Stomach (tissue), 4 donors: ENCODE results near the gene PTPN4.

Experiments
- EP300 ChIP-seq: sonication (generic); formaldehyde crosslinking; IDR thresholded peaks from one replicate; pipeline ENCODE4 v1.6.1; 2017; ENCODE audit warnings: antibody characterized with exemption
- POLR2A ChIP-seq, 4 donors: fragments of 450-650 bp; IDR thresholded peaks; one replicate each; pipeline ENCODE4 v1.6.1; 2016; ENCODE audit warnings: antibody characterized with exemption in 4 of 4, control low read depth in 2 of 4, mild to moderate bottlenecking in 1 of 4, moderate library complexity in 1 of 4
- TF ChIP-seq, protein P1 (sequence below), 7 experiments: fragments of 450-650 bp in 4 of 7; fragments of 200-600 bp in 3 of 7; sonication (generic) in 3 of 7; IDR thresholded peaks; one replicate each; pipeline ENCODE4 v1.5.1; 2016 to 2019; ENCODE audit warnings: antibody characterized with exemption in 7 of 7, control low read depth in 2 of 7, mild to moderate bottlenecking in 1 of 7

DNA sequence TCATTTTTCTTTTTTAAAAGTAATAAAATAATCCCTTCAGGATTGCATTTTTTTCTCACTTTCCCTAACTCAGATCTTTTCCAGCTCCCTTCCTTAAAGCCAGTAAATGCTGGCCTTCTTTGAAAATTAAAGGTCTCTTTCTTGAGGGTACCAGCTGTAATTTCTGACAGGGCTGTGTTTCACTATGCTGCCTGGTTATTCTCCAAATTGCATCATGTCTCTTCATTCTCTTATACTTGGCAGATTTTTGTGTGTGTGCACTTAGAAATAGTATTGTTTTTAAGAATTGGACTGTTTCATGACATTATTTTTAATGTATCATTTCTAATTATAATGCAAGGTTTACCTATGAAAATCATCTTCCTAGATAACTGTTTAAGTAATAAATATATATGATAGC, 181.1 kb downstream of the PTPN4 start:
- TF ChIP-seq, protein P1, sequence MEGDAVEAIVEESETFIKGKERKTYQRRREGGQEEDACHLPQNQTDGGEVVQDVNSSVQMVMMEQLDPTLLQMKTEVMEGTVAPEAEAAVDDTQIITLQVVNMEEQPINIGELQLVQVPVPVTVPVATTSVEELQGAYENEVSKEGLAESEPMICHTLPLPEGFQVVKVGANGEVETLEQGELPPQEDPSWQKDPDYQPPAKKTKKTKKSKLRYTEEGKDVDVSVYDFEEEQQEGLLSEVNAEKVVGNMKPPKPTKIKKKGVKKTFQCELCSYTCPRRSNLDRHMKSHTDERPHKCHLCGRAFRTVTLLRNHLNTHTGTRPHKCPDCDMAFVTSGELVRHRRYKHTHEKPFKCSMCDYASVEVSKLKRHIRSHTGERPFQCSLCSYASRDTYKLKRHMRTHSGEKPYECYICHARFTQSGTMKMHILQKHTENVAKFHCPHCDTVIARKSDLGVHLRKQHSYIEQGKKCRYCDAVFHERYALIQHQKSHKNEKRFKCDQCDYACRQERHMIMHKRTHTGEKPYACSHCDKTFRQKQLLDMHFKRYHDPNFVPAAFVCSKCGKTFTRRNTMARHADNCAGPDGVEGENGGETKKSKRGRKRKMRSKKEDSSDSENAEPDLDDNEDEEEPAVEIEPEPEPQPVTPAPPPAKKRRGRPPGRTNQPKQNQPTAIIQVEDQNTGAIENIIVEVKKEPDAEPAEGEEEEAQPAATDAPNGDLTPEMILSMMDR (IDR thresholded peaks at IDR 0.05), result no peak
- TF ChIP-seq EP300 (no peak), POLR2A (IDR thresholded peaks at IDR 0.05) (no peak)
